GM23338 (cell line): Measurements from ENCODE around the gene CXCL9.

ENCODE experiments used
- CREB1 ChIP-seq: fragments of 250-450 bp; sonication (Bioruptor Pico); IDR thresholded peaks from 2 replicates; pipeline ENCODE4 v1.5.0; 2020; ENCODE audit warnings: low read depth, mild to moderate bottlenecking, moderate library complexity
- EZH2 ChIP-seq: fragments of 200-600 bp; sonication (generic); IDR thresholded peaks from one replicate; pipeline ENCODE4 v1.8.0; 2017; ENCODE audit warnings: antibody characterized with exemption, mild to moderate bottlenecking, low read depth; ENCODE audit not compliant: unreplicated experiment
- EZH2phosphoT487 ChIP-seq: fragments of 200-600 bp; sonication (generic); IDR thresholded peaks from one replicate; pipeline ENCODE4 v1.8.1; 2018; ENCODE audit warnings: antibody characterized with exemption; ENCODE audit not compliant: unreplicated experiment
- JUNB ChIP-seq: IDR thresholded peaks from one replicate; pipeline ENCODE4 v1.6.1; 2016; ENCODE audit warnings: antibody characterized with exemption; ENCODE audit not compliant: unreplicated experiment
- POLR2AphosphoS5 ChIP-seq: IDR thresholded peaks from 2 replicates; pipeline ENCODE4 v1.6.1; 2016; ENCODE audit warnings: antibody characterized with exemption, low read depth
- REST ChIP-seq: IDR thresholded peaks from one replicate; pipeline ENCODE4 v1.6.1; 2018; ENCODE audit warnings: antibody characterized with exemption; ENCODE audit not compliant: unreplicated experiment
- TF ChIP-seq, protein P1 (sequence below), 2 experiments: fragments of 200-600 bp in 1 of 2; sonication (generic) in 1 of 2; conservative IDR thresholded peaks; 2 replicates each; pipeline versions ENCODE4 v1.5.1 to v1.6.1; 2016 to 2017; ENCODE audit warnings: antibody characterized with exemption in 2 of 2, low read depth in 2 of 2, mild to moderate bottlenecking in 2 of 2, moderate library complexity in 1 of 2

GRCh38 chr4:76024065-76024464, 16.8 kb upstream of the CXCL9 start:
- TF ChIP-seq, protein P1, sequence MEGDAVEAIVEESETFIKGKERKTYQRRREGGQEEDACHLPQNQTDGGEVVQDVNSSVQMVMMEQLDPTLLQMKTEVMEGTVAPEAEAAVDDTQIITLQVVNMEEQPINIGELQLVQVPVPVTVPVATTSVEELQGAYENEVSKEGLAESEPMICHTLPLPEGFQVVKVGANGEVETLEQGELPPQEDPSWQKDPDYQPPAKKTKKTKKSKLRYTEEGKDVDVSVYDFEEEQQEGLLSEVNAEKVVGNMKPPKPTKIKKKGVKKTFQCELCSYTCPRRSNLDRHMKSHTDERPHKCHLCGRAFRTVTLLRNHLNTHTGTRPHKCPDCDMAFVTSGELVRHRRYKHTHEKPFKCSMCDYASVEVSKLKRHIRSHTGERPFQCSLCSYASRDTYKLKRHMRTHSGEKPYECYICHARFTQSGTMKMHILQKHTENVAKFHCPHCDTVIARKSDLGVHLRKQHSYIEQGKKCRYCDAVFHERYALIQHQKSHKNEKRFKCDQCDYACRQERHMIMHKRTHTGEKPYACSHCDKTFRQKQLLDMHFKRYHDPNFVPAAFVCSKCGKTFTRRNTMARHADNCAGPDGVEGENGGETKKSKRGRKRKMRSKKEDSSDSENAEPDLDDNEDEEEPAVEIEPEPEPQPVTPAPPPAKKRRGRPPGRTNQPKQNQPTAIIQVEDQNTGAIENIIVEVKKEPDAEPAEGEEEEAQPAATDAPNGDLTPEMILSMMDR (conservative IDR thresholded peaks at IDR 0.05; ENCODE audit: low read depth in 2 of 2), result no peak
- TF ChIP-seq EZH2 (no peak), EZH2phosphoT487 (no peak), POLR2AphosphoS5 (no peak), REST (no peak), JUNB (no peak), CREB1 (no peak)
